Heart left ventricle (tissue), 13 donors: Measurements from ENCODE around the gene CD47.

Source experiments
- CTCF ChIP-seq, 12 donors: fragments of 200-600 bp; sonication (generic) in 4 of 12; IDR thresholded peaks; one replicate each; pipeline versions ENCODE4 v1.5.0 to v1.8.0; 2018 to 2022; ENCODE audit warnings: antibody characterized with exemption in 12 of 12, mild to moderate bottlenecking in 5 of 12
- POLR2A ChIP-seq, 2 donors: fragments of 450-650 bp; IDR thresholded peaks; one replicate each; pipeline ENCODE4 v1.6.1; 2017; ENCODE audit warnings: antibody characterized with exemption in 2 of 2, mild to moderate bottlenecking in 2 of 2, moderate library complexity in 2 of 2
- donor health status: ischemic (EF 13 %, LVEDD 7.1; RV severe dilation, severe dysfunction).
- donor health status: DM: no; HTN: yes; CAD: no.
- donor health status: DM: no; HTN: no; CAD: no.
- donor health status: ischemic (EF 25% LVEDD 6.9; RV normal size, moderate dysfunction).
- donor health status: ischemic (EF 25% LVEDD 5.7; RV mildly dilated, moderate dysfunction).
- donor health status: ischemic (EF 35%, LVEDD 5.7; RV mildly dilated, moderate dysfunction).
- donor health status: nonischemic (EF 11% LVEDD 7.7; RV severe dilation, severe dysfunction).
- donor health status: DM: yes; HTN: yes; CAD: no.
- donor health status: PGD.
- donor health status: ischemic (EF 29% LVEDD 5.4; RV normal size, mild dysfunction).
- donor health status: nonischemic (EF 23%, LVEDD 6.1; RV moderate dilation, normal function).

GRCh38 chr3:108108416-108108815, 17.6 kb upstream of the CD47 start:
- TF ChIP-seq CTCF (IDR thresholded peaks at IDR 0.05) (no peak), POLR2A (IDR thresholded peaks at IDR 0.05) (no peak)
